Measurements from ENCODE around the gene APBA1. TPM values are rescaled to one million over a fixed set of nuclear protein-coding genes. Genes with fewer than 3 reads are reported as not detected.

APBA1 gene
- total RNA-seq, 4 donors from 2014 or later, result 5.8 to 15.7 (median 11.5) TPM

DNA sequence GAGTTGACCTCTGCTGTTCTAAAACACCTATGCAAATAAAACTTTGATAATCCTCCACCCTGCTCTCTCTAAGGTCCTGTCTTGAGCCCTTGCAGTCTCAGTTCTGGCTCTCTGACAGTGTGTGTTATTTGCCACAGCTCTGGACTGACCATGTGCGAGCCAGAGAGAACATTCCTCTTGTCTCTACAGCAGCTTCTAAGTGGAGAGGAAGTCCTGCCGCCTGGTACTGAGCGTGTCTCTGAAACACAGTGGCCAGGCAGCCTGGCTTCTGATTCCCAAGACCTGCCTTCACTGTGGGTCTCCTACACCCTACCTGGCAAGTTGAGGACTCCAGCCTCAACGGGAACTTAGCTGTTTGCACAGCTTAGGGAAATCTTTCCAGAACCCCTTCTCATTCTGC is 285.5 kb downstream of the APBA1 start:
- WGBS, result 81% methylated on average over 4 of the region's 4 CpGs
- H3K4me1 ChIP-seq, result peaks cover 3% of the 10 kb centered on the region
- no peak overlapping the region for H3K27ac ChIP-seq
- peaks cover 20% of the 10 kb centered on the region for H3K36me3 ChIP-seq
- TF ChIP-seq, protein P1, sequence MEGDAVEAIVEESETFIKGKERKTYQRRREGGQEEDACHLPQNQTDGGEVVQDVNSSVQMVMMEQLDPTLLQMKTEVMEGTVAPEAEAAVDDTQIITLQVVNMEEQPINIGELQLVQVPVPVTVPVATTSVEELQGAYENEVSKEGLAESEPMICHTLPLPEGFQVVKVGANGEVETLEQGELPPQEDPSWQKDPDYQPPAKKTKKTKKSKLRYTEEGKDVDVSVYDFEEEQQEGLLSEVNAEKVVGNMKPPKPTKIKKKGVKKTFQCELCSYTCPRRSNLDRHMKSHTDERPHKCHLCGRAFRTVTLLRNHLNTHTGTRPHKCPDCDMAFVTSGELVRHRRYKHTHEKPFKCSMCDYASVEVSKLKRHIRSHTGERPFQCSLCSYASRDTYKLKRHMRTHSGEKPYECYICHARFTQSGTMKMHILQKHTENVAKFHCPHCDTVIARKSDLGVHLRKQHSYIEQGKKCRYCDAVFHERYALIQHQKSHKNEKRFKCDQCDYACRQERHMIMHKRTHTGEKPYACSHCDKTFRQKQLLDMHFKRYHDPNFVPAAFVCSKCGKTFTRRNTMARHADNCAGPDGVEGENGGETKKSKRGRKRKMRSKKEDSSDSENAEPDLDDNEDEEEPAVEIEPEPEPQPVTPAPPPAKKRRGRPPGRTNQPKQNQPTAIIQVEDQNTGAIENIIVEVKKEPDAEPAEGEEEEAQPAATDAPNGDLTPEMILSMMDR (IDR thresholded peaks at IDR 0.05), result no peak
- TF ChIP-seq POLR2AphosphoS5 (IDR thresholded peaks at IDR 0.05) (no peak), POLR2A (IDR thresholded peaks at IDR 0.05) (no peak), EP300 (IDR thresholded peaks at IDR 0.05) (no peak)
- no peaks in the 10 kb centered on the region for H3K27me3 ChIP-seq
- no peak for DNase-seq (ENCODE audit: low spot score in 2 of 2)
- H3K4me3 ChIP-seq, result no peak overlapping the region
- H3K9me3 ChIP-seq, result no peaks in the 10 kb centered on the region

DNA sequence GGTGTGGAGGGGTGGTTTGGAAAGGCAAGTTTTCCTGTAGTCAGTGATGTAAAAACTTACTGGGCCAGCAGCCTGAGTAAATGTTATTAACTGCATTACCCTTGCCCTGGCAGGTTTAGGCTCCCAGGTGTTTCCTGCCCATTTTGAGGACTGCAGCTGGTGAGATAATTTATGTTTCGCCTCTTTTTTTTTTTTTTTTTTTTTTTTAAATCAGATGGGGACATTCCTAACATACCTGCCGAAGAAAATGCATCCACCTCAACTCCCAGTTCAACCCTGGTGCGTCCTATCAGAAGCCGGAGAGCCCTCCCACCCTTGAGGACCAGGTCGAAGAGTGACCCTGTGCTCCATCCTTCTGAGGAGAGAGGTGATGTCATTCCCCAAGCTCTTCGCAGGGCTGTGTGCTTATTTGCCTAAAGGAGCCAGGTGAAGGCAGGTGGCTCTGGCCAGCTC is 286.6 kb downstream of the APBA1 start:
- Histone ChIP-seq H3K27me3 (no peaks in the 10 kb centered on the region), H3K4me3 (no peak overlapping the region), H3K9me3 (no peaks in the 10 kb centered on the region), H3K36me3 (peaks cover 14% of the 10 kb centered on the region), H3K27ac (no peak overlapping the region), H3K4me1 (no peaks in the 10 kb centered on the region)
- TF ChIP-seq POLR2A (IDR thresholded peaks at IDR 0.05) (no peak), POLR2AphosphoS5 (IDR thresholded peaks at IDR 0.05) (no peak), EP300 (IDR thresholded peaks at IDR 0.05) (no peak)
- TF ChIP-seq, protein P1 (IDR thresholded peaks at IDR 0.05), result no peak
- WGBS, result 50% methylated on average over 6 of the region's 6 CpGs
- no peak for DNase-seq (ENCODE audit: low spot score in 2 of 2)

DNA sequence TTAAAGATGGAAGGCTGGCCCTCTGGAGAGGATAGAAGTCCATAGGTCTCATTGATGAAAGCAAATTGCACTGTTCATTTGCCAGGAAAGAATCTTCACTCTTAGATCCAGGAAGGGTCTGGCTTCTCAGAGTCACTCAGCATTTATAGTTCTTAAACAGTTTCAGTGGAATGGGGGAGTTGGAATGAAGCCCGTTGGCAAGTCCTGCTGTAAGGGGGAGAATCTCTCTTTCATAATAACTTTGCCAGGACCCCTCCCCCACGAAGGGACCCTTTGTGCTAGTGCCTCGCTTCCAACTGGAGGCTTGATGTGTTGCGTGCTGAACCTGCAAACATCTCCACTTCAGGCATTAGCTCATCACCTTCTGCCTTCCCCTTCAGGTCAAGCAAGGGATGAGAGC is 290.0 kb downstream of the APBA1 start:
- DNase-seq (ENCODE audit: low spot score in 2 of 2), result no peak
- Histone ChIP-seq H3K4me3 (no peak overlapping the region), H3K9me3 (no peaks in the 10 kb centered on the region), H3K27me3 (no peaks in the 10 kb centered on the region), H3K36me3 (peaks cover 14% of the 10 kb centered on the region), H3K4me1 (peaks cover 15% of the 10 kb centered on the region), H3K27ac (no peak overlapping the region)
- TF ChIP-seq POLR2AphosphoS5 (IDR thresholded peaks at IDR 0.05) (no peak), EP300 (IDR thresholded peaks at IDR 0.05) (no peak), POLR2A (IDR thresholded peaks at IDR 0.05) (no peak)
- TF ChIP-seq, protein P1 (IDR thresholded peaks at IDR 0.05), result no peak
- 82% methylated on average over 4 of the region's 4 CpGs for WGBS

DNA sequence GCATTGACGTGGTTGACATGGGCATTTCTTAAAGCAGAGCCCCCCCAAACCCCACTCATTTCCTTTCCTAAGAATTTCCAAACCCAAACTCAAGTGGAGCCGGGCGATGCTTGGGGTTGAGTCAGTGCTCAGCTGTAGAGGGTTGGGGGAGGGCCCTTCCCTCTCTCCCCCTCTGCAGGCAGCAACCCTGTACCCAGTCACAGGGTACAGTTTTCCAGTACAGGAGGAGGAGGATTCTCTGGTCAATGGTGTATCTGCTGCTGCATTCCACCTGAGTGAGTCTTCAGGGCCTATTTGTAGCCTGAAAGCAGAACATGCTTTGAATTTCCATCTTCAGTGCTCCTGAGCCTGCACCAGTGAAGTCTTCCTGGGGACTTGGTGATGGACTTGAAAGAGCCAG is 291.4 kb downstream of the APBA1 start:
- 95% methylated on average over 3 of the region's 3 CpGs for WGBS
- Histone ChIP-seq H3K4me3 (no peak overlapping the region), H3K27ac (no peak overlapping the region), H3K36me3 (peaks cover 5% of the 10 kb centered on the region), H3K4me1 (peaks cover 21% of the 10 kb centered on the region), H3K9me3 (no peaks in the 10 kb centered on the region), H3K27me3 (no peaks in the 10 kb centered on the region)
- TF ChIP-seq EP300 (IDR thresholded peaks at IDR 0.05) (no peak), POLR2A (IDR thresholded peaks at IDR 0.05) (no peak), POLR2AphosphoS5 (IDR thresholded peaks at IDR 0.05) (no peak)
- TF ChIP-seq, protein P1 (IDR thresholded peaks at IDR 0.05), result no peak
- no peak for DNase-seq (ENCODE audit: low spot score in 2 of 2)

- 91% methylated on average over 6 of the region's 6 CpGs for WGBS
- Histone ChIP-seq H3K4me3 (no peak overlapping the region), H3K36me3 (peaks cover 5% of the 10 kb centered on the region), H3K9me3 (no peaks in the 10 kb centered on the region), H3K27me3 (no peaks in the 10 kb centered on the region), H3K27ac (no peak overlapping the region), H3K4me1 (peaks cover 21% of the 10 kb centered on the region)
- DNase-seq (ENCODE audit: low spot score in 2 of 2), result no peak
- no peak for TF ChIP-seq POLR2AphosphoS5 (IDR thresholded peaks at IDR 0.05)
Observed at GRCh38 chr9:69380301-69380700, 291.9 kb downstream of the APBA1 start.

Data from suprapubic skin (tissue), 4 donors.